Measurements from ENCODE around the gene PPDPF.
A peak's percentile ranks its signal among the peaks of the same experiment; 100 is the strongest.

PPDPF gene

DNA sequence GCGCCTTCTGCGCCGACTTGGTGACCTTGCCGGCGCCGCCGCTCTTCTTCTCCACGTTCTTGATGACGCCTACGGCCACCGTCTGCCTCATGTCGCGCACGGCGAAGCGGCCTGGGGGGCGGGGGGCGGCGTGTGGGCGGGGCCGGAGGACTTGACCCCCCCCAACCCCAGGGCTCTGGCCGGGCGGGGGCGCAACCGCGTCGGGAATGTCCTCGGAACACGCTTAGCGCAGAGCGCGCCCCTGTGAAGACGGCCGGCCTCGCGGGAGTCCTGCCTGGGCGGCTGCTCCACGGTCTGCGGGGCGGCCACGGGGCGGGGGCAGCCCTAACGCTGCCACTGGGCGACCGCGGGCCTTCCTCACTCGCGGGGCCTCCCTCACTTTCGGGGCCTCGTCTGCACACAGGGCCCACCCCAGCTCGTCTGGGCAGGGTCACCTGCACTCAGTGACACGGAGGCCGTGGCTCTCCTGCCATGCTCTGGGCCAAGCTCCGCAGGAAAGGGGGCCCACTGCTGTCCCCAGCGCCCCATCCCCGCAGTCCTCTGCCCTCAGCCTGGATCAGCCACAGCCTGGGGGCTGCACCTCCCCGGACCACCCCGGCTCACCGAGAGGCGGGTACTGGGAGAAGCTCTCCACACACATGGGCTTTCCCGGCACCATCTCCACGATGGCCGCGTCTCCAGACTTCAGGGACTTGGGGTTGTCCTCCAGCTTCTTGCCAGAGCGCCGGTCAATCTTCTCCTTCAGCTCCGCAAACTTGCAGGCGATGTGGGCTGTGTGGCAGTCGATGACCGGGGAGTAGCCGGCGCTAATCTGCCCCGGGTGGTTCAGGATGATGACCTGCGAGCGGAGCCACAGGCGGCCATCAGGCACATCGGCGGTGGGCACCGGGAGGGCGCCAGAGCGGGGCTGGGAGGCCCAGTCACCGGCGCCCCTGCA is 32.0 kb upstream of the PPDPF start:
- no peak for DNase-seq

- DNase-seq, result no peak
Observed at GRCh38 chr20:63490416-63490815, 30.1 kb upstream of the PPDPF start.

DNA sequence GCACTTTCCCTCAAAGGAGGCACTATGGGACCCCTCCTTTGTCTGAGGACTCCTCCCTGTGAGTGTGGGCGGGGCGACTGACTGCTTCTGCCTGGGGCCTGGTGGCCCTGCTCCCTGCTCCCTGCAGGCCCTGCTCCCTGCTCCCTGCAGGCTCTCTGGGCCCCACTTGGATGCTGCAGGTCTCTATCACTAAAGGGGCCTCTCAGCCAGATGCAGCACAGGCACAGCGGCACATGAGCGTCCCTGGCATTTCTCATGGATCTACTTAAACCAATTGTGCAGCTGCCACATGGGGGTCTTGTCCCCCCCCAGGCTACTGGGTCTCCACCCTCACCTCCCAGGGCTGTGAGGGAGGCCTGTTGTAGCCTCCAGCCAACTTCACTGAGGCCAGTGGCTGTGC is 29.5 kb upstream of the PPDPF start:
- no peak for DNase-seq

DNA sequence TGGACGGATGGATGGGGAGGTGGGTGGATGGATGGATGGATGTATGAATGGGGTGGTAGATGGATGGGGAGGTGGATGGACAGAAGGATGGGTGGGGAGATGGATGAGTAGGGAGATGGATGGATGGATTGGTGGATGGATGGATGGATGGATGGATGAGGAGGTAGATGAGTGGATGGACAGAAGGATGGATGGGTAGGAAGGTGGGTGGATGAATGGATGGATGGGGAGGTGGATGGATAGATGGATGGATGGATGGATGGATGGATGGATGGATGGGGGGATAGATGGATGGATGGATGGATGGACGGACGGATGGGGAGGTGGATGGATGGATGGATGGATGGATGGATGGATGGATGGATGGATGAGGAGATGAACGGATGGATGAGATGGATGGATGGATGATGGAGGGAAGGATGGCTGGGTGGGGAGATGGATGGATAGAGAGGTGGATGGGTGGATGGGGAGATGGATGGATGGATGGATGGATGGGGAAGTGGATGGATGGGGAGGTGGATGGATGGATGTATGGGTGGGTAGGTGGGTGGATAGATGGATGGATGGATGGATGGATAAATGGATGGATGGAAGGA is 28.8 kb upstream of the PPDPF start:
- DNase-seq, result no peak

DNA sequence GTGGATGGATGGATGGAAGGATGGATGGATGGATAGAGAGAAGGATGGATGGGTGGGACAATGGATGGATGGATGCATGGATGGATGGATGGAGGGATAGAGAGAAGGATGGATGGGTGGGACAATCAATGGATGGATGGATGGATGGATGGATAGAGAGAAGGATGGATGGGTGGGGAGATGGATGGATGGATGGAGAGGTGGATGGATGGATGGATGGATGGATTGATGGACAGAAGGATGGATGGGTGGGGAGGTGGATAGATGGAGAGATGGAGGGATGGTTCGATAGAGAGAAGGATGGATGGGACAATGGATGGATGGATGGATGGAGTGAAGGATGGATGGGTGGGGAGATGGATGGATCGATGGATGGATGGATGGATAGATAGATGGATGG is 28.0 kb upstream of the PPDPF start:
- no peak for DNase-seq

DNA sequence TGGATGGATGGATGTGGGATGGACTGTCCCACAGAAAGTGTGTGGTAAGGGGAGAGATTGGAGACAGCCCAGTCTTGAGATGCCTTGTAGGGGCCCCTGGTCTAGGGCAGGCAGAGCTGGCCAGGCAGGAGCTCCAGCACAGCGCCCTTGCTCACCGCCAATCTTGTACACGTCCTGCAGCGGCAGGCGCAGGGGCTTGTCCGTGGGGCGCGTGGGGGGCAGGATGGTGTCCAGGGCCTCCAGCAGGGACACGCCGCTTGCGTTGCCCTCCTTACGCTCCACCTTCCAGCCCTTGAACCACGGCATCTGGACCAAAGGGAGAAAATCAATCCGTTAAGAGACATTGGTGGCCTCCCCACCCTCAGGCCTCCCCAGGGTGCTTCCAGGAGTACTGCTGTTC is 27.6 kb upstream of the PPDPF start:
- no peak for DNase-seq

DNA sequence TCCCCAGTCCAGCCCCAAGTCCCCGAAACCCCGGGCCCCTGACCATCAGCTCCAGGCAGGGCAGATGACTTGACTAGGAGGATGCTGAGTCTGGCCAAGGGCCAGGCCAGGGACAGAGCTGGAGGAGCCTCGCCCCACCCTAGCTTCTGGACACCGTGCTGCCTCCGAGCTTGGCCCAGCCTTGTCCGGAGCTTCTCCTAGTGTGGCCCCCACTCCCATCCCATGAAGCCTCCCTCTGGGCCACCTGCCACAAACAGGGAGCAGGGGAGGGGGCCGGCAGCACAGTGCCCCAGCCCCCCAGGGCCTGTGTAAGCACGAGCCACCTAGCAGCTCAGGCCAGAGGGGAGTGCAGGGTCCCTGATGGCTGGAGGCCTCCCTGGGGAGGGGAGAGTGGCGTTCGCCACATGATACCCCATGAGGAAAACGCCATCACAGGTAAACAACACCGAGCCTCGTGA is 27.0 kb upstream of the PPDPF start:
- DNase-seq, result no peak

DNA sequence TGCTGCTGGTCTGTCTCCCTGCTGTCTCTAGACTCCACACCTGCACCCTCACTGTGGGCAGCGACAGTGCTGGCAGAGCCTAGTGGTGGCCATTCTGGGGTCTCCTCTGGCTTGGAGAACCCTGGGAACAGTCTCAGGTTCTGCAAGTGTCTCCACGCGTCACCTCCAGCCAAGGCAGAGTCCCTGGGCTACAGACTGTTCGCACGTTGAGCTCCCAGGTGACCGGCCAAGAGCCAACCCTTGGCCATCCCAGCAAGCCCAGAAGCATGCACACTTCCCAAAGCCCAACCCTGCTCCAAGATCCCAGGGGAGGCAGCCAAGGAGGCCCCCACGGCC is 26.5 kb upstream of the PPDPF start:
- DNase-seq, result no peak

DNA sequence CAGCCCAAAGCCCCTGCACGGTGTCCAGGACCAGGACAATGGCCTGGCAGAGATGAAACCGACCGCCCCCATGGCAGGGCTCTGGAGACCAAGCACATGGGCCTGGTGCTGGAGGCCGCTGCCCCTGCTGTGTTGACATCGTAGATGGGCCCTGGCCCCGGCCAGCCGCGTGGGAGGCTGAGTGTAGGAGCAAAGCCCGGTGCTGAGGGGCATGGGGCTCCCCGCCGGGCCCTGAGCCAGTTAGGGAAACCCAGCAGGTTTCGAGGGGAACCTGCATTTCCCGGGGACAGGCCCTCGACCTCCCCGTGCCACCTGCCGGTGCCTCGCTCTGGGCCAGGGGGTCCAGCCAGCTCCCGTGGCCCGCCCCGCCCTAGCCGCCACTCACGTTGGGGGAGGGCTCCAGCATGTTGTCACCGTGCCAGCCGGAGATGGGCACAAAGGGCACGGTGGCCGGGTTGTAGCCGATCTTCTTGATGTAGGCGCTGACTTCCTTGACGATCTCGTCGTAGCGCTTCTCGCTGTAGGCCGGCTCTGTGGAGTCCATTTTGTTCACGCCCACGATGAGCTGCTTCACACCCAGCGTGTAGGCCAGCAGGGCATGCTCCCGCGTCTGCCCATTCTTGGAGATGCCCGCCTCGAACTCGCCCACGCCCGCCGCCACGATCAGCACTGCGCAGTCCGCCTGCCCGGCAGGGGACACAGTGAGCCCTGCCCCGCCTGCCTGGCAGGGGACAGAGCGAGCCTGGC is 26.0 kb upstream of the PPDPF start:
- no peak for DNase-seq

GRCh38 chr20:63495167-63495720 is 25.3 kb upstream of the PPDPF start:
- DNase-seq, result no peak

- peak; percentile 85 for DNase-seq
Observed at GRCh38 chr20:63495741-63496595, 24.6 kb upstream of the PPDPF start.

- no peak for DNase-seq
Observed at GRCh38 chr20:63496596-63497120, 23.9 kb upstream of the PPDPF start.

GRCh38 chr20:63497138-63497945 is 23.2 kb upstream of the PPDPF start:
- no peak for DNase-seq

DNA sequence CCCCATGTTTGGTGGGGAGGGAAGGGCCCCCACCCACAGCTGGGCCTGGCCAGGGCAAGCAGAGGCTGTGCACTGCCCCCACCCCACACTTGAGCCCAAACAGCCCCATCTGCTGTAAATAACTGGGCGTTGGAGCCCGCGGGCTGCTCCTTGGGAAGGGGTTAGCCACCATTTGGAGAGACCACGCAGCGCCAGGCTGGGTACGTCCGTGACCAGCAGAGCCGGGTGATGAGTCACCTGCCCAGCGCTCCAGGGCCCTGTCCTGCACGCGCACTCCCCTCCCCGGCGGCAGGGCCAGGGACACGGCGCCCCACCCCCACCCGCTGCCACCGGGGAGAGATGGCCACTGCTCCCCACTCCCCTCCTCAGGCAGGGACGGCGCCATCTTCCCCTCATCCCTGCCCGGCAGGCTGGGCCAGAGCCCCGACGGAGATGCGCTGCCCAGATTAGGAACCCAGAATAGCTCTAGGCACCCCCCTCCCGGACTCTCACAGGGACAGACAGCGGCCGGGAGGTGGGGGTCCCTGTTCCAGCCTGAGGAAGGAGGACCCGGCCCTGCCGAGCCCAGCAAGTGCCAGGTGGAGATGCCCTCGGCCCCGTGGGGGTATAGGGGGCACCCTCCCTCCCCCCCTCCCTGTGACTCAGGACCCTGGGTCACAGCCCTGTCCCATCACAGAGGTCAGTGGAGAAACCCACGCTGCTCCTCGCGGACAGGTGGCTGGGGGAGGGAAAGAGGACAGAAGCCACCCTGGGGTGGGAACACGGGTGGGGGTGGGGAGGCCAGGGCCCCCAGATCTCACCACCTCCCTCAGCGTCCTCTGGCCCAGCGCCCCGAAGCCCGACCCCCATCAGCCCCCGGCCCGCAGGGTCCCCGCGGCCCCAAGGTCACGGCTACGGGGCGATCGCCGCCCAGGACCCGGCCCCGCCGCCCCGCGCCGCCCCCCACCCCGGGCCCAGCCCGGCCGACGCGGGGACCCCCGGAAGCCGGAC is 22.3 kb upstream of the PPDPF start:
- no peak for DNase-seq

- DNase-seq, result peak; percentile 40
Observed at GRCh38 chr20:63498960-63499337, 21.6 kb upstream of the PPDPF start, which contains the start of gene EEF1A2. Gene EEF1A2 (minus strand): TSS chr20:63499083. CDS start chr20:63497763, 1,320 bp downstream.

GRCh38 chr20:63499338-63499969 is 21.1 kb upstream of the PPDPF start:
- DNase-seq, result no peak

- DNase-seq, result no peak
Observed at GRCh38 chr20:63500151-63500901, 20.2 kb upstream of the PPDPF start.
